CD14-positive monocyte (primary cell): ENCODE measurements around the gene KCNC3. TPM values are rescaled to one million over a fixed set of nuclear protein-coding genes. Genes with fewer than 3 reads are reported as not detected.

ENCODE experiments used
- DNase-seq, 3 donors: peaks; one replicate each; pipeline ENCODE4 v3.0.0-alpha.2; 2011 to 2022
- H2AFZ ChIP-seq: 2 replicates; pipeline ENCODE4 v1.6.0; 2012; ENCODE audit warnings: mild to moderate bottlenecking, low read depth, low read length, inconsistent platforms; ENCODE audit not compliant: insufficient read depth, poor library complexity, severe bottlenecking
- H3K27ac ChIP-seq, 2 donors: 1 replicate in 1 of 2; 2 replicates in 1 of 2; pipeline ENCODE4 v1.5.1; 2012 to 2013; ENCODE audit warnings: low read length in 2 of 2, control low read depth in 1 of 2, inconsistent platforms in 1 of 2, low read depth in 1 of 2, mild to moderate bottlenecking in 1 of 2
- H3K27me3 ChIP-seq, 2 donors: one replicate each; pipeline versions ENCODE4 v1.6.0 to v1.6.1; 2011 to 2013; ENCODE audit warnings: low read length in 2 of 2; ENCODE audit not compliant: control insufficient read depth in 2 of 2, insufficient read depth in 2 of 2
- H3K36me3 ChIP-seq, 2 donors: replicated peaks in 1 of 2; 1 replicate in 1 of 2; 2 replicates in 1 of 2; pipeline versions ENCODE4 v1.5.1 to v1.6.1; 2012 to 2013; ENCODE audit warnings: low read length in 2 of 2, control low read depth in 1 of 2, inconsistent platforms in 1 of 2, mild to moderate bottlenecking in 1 of 2; ENCODE audit not compliant: insufficient read depth in 2 of 2, control insufficient read depth in 1 of 2
- H3K4me1 ChIP-seq, 2 donors: 1 replicate in 1 of 2; 2 replicates in 1 of 2; pipeline versions ENCODE4 v1.5.1 to v1.6.1; 2012 to 2013; ENCODE audit warnings: low read length in 2 of 2, control low read depth in 1 of 2, inconsistent platforms in 1 of 2, mild to moderate bottlenecking in 1 of 2, moderate library complexity in 1 of 2; ENCODE audit not compliant: insufficient read depth in 2 of 2, control insufficient read depth in 1 of 2
- H3K4me2 ChIP-seq: replicated peaks from 2 replicates; pipeline ENCODE3; 2012; ENCODE audit warnings: low read length, moderate library complexity, mild to moderate bottlenecking; ENCODE audit not compliant: poor library complexity, severe bottlenecking; ENCODE audit errors: extremely low read depth
- H3K4me3 ChIP-seq, 3 experiments: fragments of 200-600 bp in 1 of 3; sonication (generic) in 1 of 3; replicated peaks in 1 of 3; 1 replicate in 2 of 3; 2 replicates in 1 of 3; pipeline ENCODE4 v1.5.1; 2011 to 2013; ENCODE audit warnings: low read length in 3 of 3, mild to moderate bottlenecking in 3 of 3, control low read depth in 2 of 3, low read depth in 2 of 3, inconsistent platforms in 1 of 3, moderate library complexity in 1 of 3
- H3K79me2 ChIP-seq: 2 replicates; pipeline ENCODE4 v1.6.0; 2012; ENCODE audit warnings: mild to moderate bottlenecking, control low read depth, inconsistent platforms, low read length, moderate library complexity; ENCODE audit not compliant: insufficient read depth
- H3K9ac ChIP-seq: 2 replicates; pipeline ENCODE4 v1.6.0; 2017; ENCODE audit warnings: low read length, mild to moderate bottlenecking; ENCODE audit not compliant: insufficient read depth, poor library complexity, severe bottlenecking
- H3K9me3 ChIP-seq, 2 donors: replicated peaks in 1 of 2; 1 replicate in 1 of 2; 2 replicates in 1 of 2; pipeline versions ENCODE4 v1.5.1 to v1.6.1; 2012 to 2013; ENCODE audit warnings: low read length in 2 of 2, control low read depth in 1 of 2; ENCODE audit not compliant: control insufficient read depth in 1 of 2, insufficient read depth in 1 of 2
- H4K20me1 ChIP-seq: 2 replicates; pipeline ENCODE4 v1.6.0; 2012; ENCODE audit warnings: mild to moderate bottlenecking, low read length, control low read depth, moderate library complexity; ENCODE audit not compliant: insufficient read depth
- H3K27ac Mint-ChIP-seq, 7 donors: one replicate each; pipeline ENCODE4 v1.8.0; 2020; ENCODE audit warnings: mild to moderate bottlenecking in 7 of 7, mixed read lengths in 7 of 7, moderate library complexity in 6 of 7, inconsistent platforms in 2 of 7
- H3K27me3 Mint-ChIP-seq, 3 donors: one replicate each; pipeline ENCODE4 v1.8.0; 2021 to 2022; ENCODE audit warnings: low read depth in 3 of 3, mild to moderate bottlenecking in 3 of 3, mixed read lengths in 3 of 3, moderate library complexity in 3 of 3, inconsistent platforms in 1 of 3
- H3K36me3 Mint-ChIP-seq, 2 donors: one replicate each; pipeline ENCODE4 v1.8.0; 2020; ENCODE audit warnings: mixed read lengths in 2 of 2, inconsistent platforms in 1 of 2, mild to moderate bottlenecking in 1 of 2
- H3K4me1 Mint-ChIP-seq: one replicate; pipeline ENCODE4 v1.8.0; 2020; ENCODE audit warnings: mild to moderate bottlenecking, mixed read lengths
- H3K4me3 Mint-ChIP-seq, 2 donors: one replicate each; pipeline ENCODE4 v1.8.0; 2020; ENCODE audit warnings: mild to moderate bottlenecking in 2 of 2, mixed read lengths in 2 of 2, moderate library complexity in 1 of 2
- H3K9me3 Mint-ChIP-seq, 7 donors: one replicate each; pipeline ENCODE4 v1.8.0; 2020 to 2022; ENCODE audit warnings: mixed read lengths in 7 of 7, mild to moderate bottlenecking in 6 of 7, moderate library complexity in 6 of 7, inconsistent platforms in 2 of 7
- WGBS: methylation state at CpG from one replicate; pipeline ENCODE4 v1.1.5; 2013; ENCODE audit warnings: missing lambda C conversion rate; ENCODE audit not compliant: insufficient coverage; 5-methylcytosine and 5-hydroxymethylcytosine counted together
- intact Hi-C, 2 donors: fragments of 100-400 bp; cut with micrococcal nuclease; formaldehyde crosslinking; loops; one replicate each; pipeline versions ENCODE4 v1.15.0 to v1.15.1; 2023
- polyA plus RNA-seq, 3 donors: library from polyadenylated mRNA; depleted of rRNA in 1 of 3; unstranded in 2 of 3; stranded (reverse) in 1 of 3; fragments of 300-500 nt in 2 of 3; fragments of >200 nt in 1 of 3; fragmentation: Illumina TruSeq in 2 of 3; gene quantifications; 1 replicate in 2 of 3; 2 replicates in 1 of 3; pipeline ENCODE4 v1.2.3, GENCODE V29; 2012 to 2021
- TF ChIP-seq, protein P1 (sequence below): fragments of 200-600 bp; IDR thresholded peaks from one replicate; pipeline ENCODE4 v1.8.0; 2022; ENCODE audit warnings: antibody characterized with exemption, mild to moderate bottlenecking

The KCNC3 gene
- polyA plus RNA-seq, 3 donors, result 0.04 to 23.6 TPM; not detected in 1

DNA sequence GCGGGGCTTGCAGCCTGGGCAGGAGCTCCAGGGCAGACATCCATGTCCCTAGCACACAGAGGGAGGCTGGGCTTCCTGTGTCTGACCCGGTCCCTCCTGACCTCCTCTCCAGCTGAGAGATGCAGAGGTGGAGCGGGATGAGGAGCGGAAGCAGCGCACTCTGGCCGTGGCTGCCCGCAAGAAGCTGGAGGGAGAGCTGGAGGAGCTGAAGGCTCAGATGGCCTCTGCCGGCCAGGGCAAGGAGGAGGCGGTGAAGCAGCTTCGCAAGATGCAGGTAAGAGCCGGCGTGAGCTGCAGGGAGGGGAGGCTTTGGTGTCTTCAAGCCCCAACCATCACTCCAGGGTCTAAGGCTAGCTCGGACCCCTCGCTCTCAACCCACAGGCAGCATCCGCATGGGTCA is 38.4 kb downstream of the KCNC3 start:
- Mint-ChIP-seq H3K27me3 (peaks cover 8 to 22% (median 12%) of the 10 kb centered on the region in 3 donors), H3K9me3 (peaks cover 12 to 36% (median 24%) of the 10 kb centered on the region in 7 donors), H3K4me3 (peak overlapping the region in 1 of 2 donors; percentile 22), H3K4me1 (no peaks in the 10 kb centered on the region), H3K27ac (no peak overlapping the region), H3K36me3 (no peaks in the 10 kb centered on the region)
- no peak overlapping the region for H3K27ac ChIP-seq
- no peak overlapping the region for H3K9ac ChIP-seq
- H3K9me3 ChIP-seq, result peaks cover 5 to 27% of the 10 kb centered on the region in 2 donors
- 61% methylated on average over 11 of the region's 15 CpGs for WGBS
- H3K4me2 ChIP-seq, result no peak overlapping the region
- peaks cover 0 to 2% of the 10 kb centered on the region in 2 donors for H3K27me3 ChIP-seq
- no peaks in the 10 kb centered on the region for H3K36me3 ChIP-seq
- no peaks in the 10 kb centered on the region for H3K79me2 ChIP-seq
- H3K4me1 ChIP-seq, result no peaks in the 10 kb centered on the region
- TF ChIP-seq, protein P1, sequence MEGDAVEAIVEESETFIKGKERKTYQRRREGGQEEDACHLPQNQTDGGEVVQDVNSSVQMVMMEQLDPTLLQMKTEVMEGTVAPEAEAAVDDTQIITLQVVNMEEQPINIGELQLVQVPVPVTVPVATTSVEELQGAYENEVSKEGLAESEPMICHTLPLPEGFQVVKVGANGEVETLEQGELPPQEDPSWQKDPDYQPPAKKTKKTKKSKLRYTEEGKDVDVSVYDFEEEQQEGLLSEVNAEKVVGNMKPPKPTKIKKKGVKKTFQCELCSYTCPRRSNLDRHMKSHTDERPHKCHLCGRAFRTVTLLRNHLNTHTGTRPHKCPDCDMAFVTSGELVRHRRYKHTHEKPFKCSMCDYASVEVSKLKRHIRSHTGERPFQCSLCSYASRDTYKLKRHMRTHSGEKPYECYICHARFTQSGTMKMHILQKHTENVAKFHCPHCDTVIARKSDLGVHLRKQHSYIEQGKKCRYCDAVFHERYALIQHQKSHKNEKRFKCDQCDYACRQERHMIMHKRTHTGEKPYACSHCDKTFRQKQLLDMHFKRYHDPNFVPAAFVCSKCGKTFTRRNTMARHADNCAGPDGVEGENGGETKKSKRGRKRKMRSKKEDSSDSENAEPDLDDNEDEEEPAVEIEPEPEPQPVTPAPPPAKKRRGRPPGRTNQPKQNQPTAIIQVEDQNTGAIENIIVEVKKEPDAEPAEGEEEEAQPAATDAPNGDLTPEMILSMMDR, result no peak
- no peak overlapping the region for H3K4me3 ChIP-seq
- H4K20me1 ChIP-seq, result no peaks in the 10 kb centered on the region
- no peak overlapping the region for H2AFZ ChIP-seq
- no peak for DNase-seq
- intact Hi-C loops, result no loop called here

DNA sequence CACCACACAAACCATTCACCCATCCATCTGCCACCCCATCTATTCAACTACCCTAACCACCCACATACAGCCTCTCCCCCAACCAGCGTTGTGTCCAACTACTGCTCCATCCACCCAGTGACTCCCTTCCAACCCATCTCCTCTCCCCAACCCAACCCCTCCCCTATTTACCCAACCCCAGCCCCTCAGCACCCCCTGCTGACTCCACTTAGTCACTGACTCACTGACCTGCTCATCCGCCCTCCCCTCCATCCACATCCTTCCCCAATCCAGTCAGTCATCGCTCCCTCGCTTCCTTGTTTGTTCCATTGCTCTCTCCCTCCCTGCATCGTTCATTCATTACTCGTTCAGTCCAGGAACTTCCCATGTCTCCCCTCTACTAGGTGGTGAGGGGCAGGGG is 39.2 kb downstream of the KCNC3 start:
- no peaks in the 10 kb centered on the region for H3K36me3 ChIP-seq
- TF ChIP-seq, protein P1, result no peak
- H4K20me1 ChIP-seq, result no peaks in the 10 kb centered on the region
- no peaks in the 10 kb centered on the region for H3K4me1 ChIP-seq
- peaks cover 5 to 27% of the 10 kb centered on the region in 2 donors for H3K9me3 ChIP-seq
- H3K4me1 Mint-ChIP-seq, result no peaks in the 10 kb centered on the region
- H3K36me3 Mint-ChIP-seq, result no peaks in the 10 kb centered on the region
- DNase-seq, result no peak
- peaks cover 15 to 40% (median 28%) of the 10 kb centered on the region in 7 donors for H3K9me3 Mint-ChIP-seq
- no peak overlapping the region for H2AFZ ChIP-seq
- intact Hi-C loops, result no loop called here
- no peak overlapping the region for H3K4me3 Mint-ChIP-seq
- H3K27ac Mint-ChIP-seq, result peak overlapping the region in 1 of 7 donors; percentile 71
- no peaks in the 10 kb centered on the region for H3K79me2 ChIP-seq
- H3K27me3 ChIP-seq, result peaks cover 0 to 2% of the 10 kb centered on the region in 2 donors
- 64% methylated on average over 2 of the region's 6 CpGs for WGBS
- H3K4me2 ChIP-seq, result no peak overlapping the region
- no peak overlapping the region for H3K9ac ChIP-seq
- H3K27ac ChIP-seq, result no peak overlapping the region
- H3K27me3 Mint-ChIP-seq, result peaks cover 8 to 20% (median 12%) of the 10 kb centered on the region in 3 donors
- H3K4me3 ChIP-seq, result no peak overlapping the region
